MM.1S (cell line): ENCODE data around the gene COL5A1.

Source experiments
- CTCF ChIP-seq: fragments of 300-600 bp; sonication (generic); IDR thresholded peaks from 2 replicates; pipeline ENCODE4 v1.5.1; 2016; ENCODE audit warnings: antibody characterized with exemption, low read length, mixed read lengths
- EZH2phosphoT487 ChIP-seq: fragments of 300-600 bp; sonication (generic); IDR thresholded peaks from 2 replicates; pipeline ENCODE4 v1.6.1; 2018; ENCODE audit warnings: antibody characterized with exemption, low read length

- TF ChIP-seq CTCF (no peak), EZH2phosphoT487 (no peak)
These were observed 109.0 kb downstream of the COL5A1 start for GRCh38 chr9:134750450-134751155.
